H1 (cell line): ENCODE results near the gene ATXN1L. TPM values are rescaled to one million over a fixed set of nuclear protein-coding genes. Genes with fewer than 3 reads are reported as not detected.

ENCODE experiments used
- CTCF ChIA-PET: fragments of 300-600 bp; sonication (Branson Sonifier 250); formaldehyde crosslinking; loops from one replicate; lab custom pipeline; 2021; ENCODE audit not compliant: partially characterized antibody; lab: Charles Lee
- POLR2A ChIA-PET: fragments of 300-600 bp; sonication (Branson Sonifier 250); formaldehyde crosslinking; loops from one replicate; lab custom pipeline; 2021; ENCODE audit warnings: inconsistent platforms; ENCODE audit not compliant: partially characterized antibody; lab: Charles Lee
- DNase-seq, 2 experiments: peaks; one replicate each; pipeline versions ENCODE4 v3.0.0 to v3.0.0-alpha.2; 2010 to 2022; ENCODE audit warnings: low spot score in 2 of 2, low read depth in 1 of 2, mixed read lengths in 1 of 2
- FAIRE-seq: peaks from 2 replicates; lab custom pipeline; 2011; peaks lifted over from hg19 to GRCh38; lab: Jason Lieb, UNC
- H2AFZ ChIP-seq: 2 replicates; pipeline ENCODE4 v1.8.1; 2012; ENCODE audit warnings: low read length, inconsistent platforms
- H2AK5ac ChIP-seq: 2 replicates; pipeline ENCODE4 v1.6.1; 2013; ENCODE audit warnings: low read depth, low read length
- H2BK120ac ChIP-seq: replicated peaks from 2 replicates; pipeline ENCODE3; 2013; ENCODE audit warnings: low read depth, low read length, inconsistent platforms
- H2BK12ac ChIP-seq: 2 replicates; pipeline ENCODE4 v1.6.1; 2013; ENCODE audit warnings: low read depth, low read length
- H2BK15ac ChIP-seq: 2 replicates; pipeline ENCODE4 v1.6.1; 2013; ENCODE audit warnings: low read length
- H2BK20ac ChIP-seq: 2 replicates; pipeline ENCODE4 v1.6.1; 2013; ENCODE audit warnings: low read length
- H2BK5ac ChIP-seq: 2 replicates; pipeline ENCODE4 v1.6.1; 2013; ENCODE audit warnings: low read depth, low read length
- H3K14ac ChIP-seq: 2 replicates; pipeline ENCODE4 v1.6.1; 2013; ENCODE audit warnings: inconsistent platforms; ENCODE audit not compliant: insufficient read length
- H3K18ac ChIP-seq: 2 replicates; pipeline ENCODE4 v1.6.1; 2013; ENCODE audit warnings: low read length; ENCODE audit errors: extremely low read depth
- H3K23ac ChIP-seq: 2 replicates; pipeline ENCODE4 v1.6.1; 2013; ENCODE audit warnings: inconsistent platforms; ENCODE audit not compliant: insufficient read length
- H3K23me2 ChIP-seq: 2 replicates; pipeline ENCODE4 v1.6.1; 2013; ENCODE audit warnings: low read depth, low read length
- H3K27ac ChIP-seq: 2 replicates; pipeline ENCODE4 v1.6.1; 2011; ENCODE audit warnings: low read depth, low read length, inconsistent platforms
- H3K27me3 ChIP-seq, 4 experiments: replicated peaks in 1 of 4; 1 replicate in 1 of 4; 2 replicates in 3 of 4; pipeline versions ENCODE4 v1.6.1 to v1.8.1; 2011 to 2013; ENCODE audit warnings: low read length in 3 of 4, mild to moderate bottlenecking in 3 of 4, inconsistent platforms in 2 of 4, mixed read lengths in 2 of 4, moderate library complexity in 1 of 4; ENCODE audit not compliant: control insufficient read depth in 3 of 4, insufficient read depth in 3 of 4; ENCODE audit errors: extremely low read depth in 1 of 4
- H3K36me3 ChIP-seq, 4 experiments: 2 replicates each; pipeline versions ENCODE4 v1.6.1 to v1.8.1; 2011 to 2013; ENCODE audit warnings: mild to moderate bottlenecking in 4 of 4, low read length in 3 of 4, moderate library complexity in 2 of 4, control low read depth in 1 of 4, inconsistent platforms in 1 of 4; ENCODE audit not compliant: insufficient read depth in 4 of 4, control insufficient read depth in 2 of 4
- H3K4ac ChIP-seq: replicated peaks from 2 replicates; pipeline ENCODE3; 2013; ENCODE audit warnings: low read length, low read depth, mixed read lengths, inconsistent platforms; ENCODE audit not compliant: insufficient read length
- H3K4me1 ChIP-seq, 4 experiments: replicated peaks in 1 of 4; 1 replicate in 1 of 4; 2 replicates in 3 of 4; pipeline versions ENCODE4 v1.6.1 to v1.8.1; 2011 to 2013; ENCODE audit warnings: low read length in 3 of 4, inconsistent platforms in 2 of 4, mixed read lengths in 1 of 4; ENCODE audit not compliant: insufficient read depth in 4 of 4, control insufficient read depth in 3 of 4
- H3K4me2 ChIP-seq, 2 experiments: 2 replicates each; pipeline versions ENCODE4 v1.6.1 to v1.8.1; 2011 to 2013; ENCODE audit warnings: low read depth in 2 of 2, low read length in 2 of 2, control low read depth in 1 of 2, inconsistent platforms in 1 of 2, mild to moderate bottlenecking in 1 of 2; ENCODE audit not compliant: insufficient read depth in 1 of 2
- H3K4me3 ChIP-seq, 4 experiments: fragments of 200-600, 300-600 bp in 1 of 4; sonication (generic), shearing (Covaris generic), sonication (Bioruptor Twin) in 1 of 4; 2 replicates each; pipeline versions ENCODE4 v1.5.1 to v1.8.1; 2011 to 2016; ENCODE audit warnings: low read length in 4 of 4, low read depth in 3 of 4, control low read depth in 2 of 4, inconsistent platforms in 2 of 4, mild to moderate bottlenecking in 2 of 4, mixed read lengths in 1 of 4, moderate library complexity in 1 of 4; ENCODE audit not compliant: insufficient read depth in 2 of 4; ENCODE audit errors: extremely low read depth in 1 of 4
- H3K56ac ChIP-seq: replicated peaks from 2 replicates; pipeline ENCODE3; 2013; ENCODE audit warnings: low read depth, mild to moderate bottlenecking, mixed read lengths, low read length, inconsistent platforms; ENCODE audit not compliant: insufficient read length
- H3K79me1 ChIP-seq: 2 replicates; pipeline ENCODE4 v1.6.1; 2013; ENCODE audit warnings: low read depth, low read length, control low read depth
- H3K79me2 ChIP-seq, 2 experiments: 2 replicates each; pipeline versions ENCODE4 v1.6.1 to v1.8.1; 2012 to 2013; ENCODE audit warnings: low read length in 2 of 2, mild to moderate bottlenecking in 2 of 2, inconsistent platforms in 1 of 2; ENCODE audit not compliant: insufficient read depth in 2 of 2, control insufficient read depth in 1 of 2
- H3K9ac ChIP-seq, 4 experiments: replicated peaks in 1 of 4; 1 replicate in 1 of 4; 2 replicates in 3 of 4; pipeline versions ENCODE4 v1.6.1 to v1.8.1; 2011 to 2013; ENCODE audit warnings: low read depth in 3 of 4, low read length in 3 of 4, control low read depth in 2 of 4, mild to moderate bottlenecking in 2 of 4, moderate library complexity in 2 of 4, inconsistent platforms in 1 of 4; ENCODE audit errors: extremely low read depth in 1 of 4
- H3K9me3 ChIP-seq, 2 experiments: 2 replicates each; pipeline versions ENCODE4 v1.6.1 to v1.8.1; 2012 to 2013; ENCODE audit warnings: mild to moderate bottlenecking in 2 of 2, moderate library complexity in 2 of 2, control low read depth in 1 of 2, inconsistent platforms in 1 of 2, low read depth in 1 of 2, low read length in 1 of 2, mixed read lengths in 1 of 2; ENCODE audit not compliant: insufficient read depth in 2 of 2
- H4K20me1 ChIP-seq, 2 experiments: replicated peaks in 1 of 2; 2 replicates each; pipeline versions ENCODE3 to v1.8.1; 2011 to 2013; ENCODE audit warnings: inconsistent platforms in 2 of 2, low read length in 2 of 2, mild to moderate bottlenecking in 1 of 2; ENCODE audit not compliant: insufficient read depth in 2 of 2, control insufficient read depth in 1 of 2
- H4K5ac ChIP-seq: 2 replicates; pipeline ENCODE4 v1.6.1; 2013; ENCODE audit warnings: low read length, low read depth, mixed read lengths, inconsistent platforms; ENCODE audit not compliant: insufficient read length
- H4K8ac ChIP-seq: 2 replicates; pipeline ENCODE4 v1.8.0; 2013; ENCODE audit warnings: mild to moderate bottlenecking, moderate library complexity, low read length, inconsistent platforms; ENCODE audit not compliant: insufficient read depth; ENCODE audit errors: extremely low read depth
- H4K91ac ChIP-seq: replicated peaks from 2 replicates; pipeline ENCODE3; 2013; ENCODE audit warnings: low read length, mixed read lengths, inconsistent platforms; ENCODE audit not compliant: insufficient read length
- CTCF ChIP-seq, 3 experiments: IDR thresholded peaks; 1 replicate in 2 of 3; 2 replicates in 1 of 3; pipeline versions ENCODE4 v1.5.1 to v1.6.1; 2011; ENCODE audit warnings: low read length in 3 of 3, mild to moderate bottlenecking in 3 of 3, inconsistent platforms in 2 of 3, low read depth in 1 of 3, moderate library complexity in 1 of 3; ENCODE audit not compliant: insufficient read depth in 1 of 3; ENCODE audit errors: control extremely low read depth in 1 of 3
- MAFK ChIP-seq: IDR thresholded peaks from 2 replicates; pipeline ENCODE4 v1.6.1; 2012; ENCODE audit warnings: low read depth, mild to moderate bottlenecking, improper control_type of control experiment, low read length
- MAX ChIP-seq: IDR thresholded peaks from 2 replicates; pipeline ENCODE4 v1.6.1; 2012; ENCODE audit warnings: inconsistent platforms
- TAF1 ChIP-seq: IDR thresholded peaks from 2 replicates; pipeline ENCODE4 v1.6.1; 2011; ENCODE audit warnings: mild to moderate bottlenecking, low read depth, low read length
- ZNF274 ChIP-seq: IDR thresholded peaks from 2 replicates; pipeline ENCODE4 v1.7.0; 2012; ENCODE audit warnings: low read length, borderline replicate concordance; ENCODE audit errors: extremely low read depth
- WGBS, 2 experiments: shearing (Covaris generic) in 1 of 2; methylation state at CpG; one replicate each; pipeline versions ENCODE4 v1.1.6 to v1.1.7; 2013 to 2015; ENCODE audit warnings: low lambda C conversion rate in 2 of 2, mixed read lengths in 2 of 2, inconsistent platforms in 1 of 2, low coverage in 1 of 2, missing lambda C conversion rate in 1 of 2; ENCODE audit not compliant: insufficient replicate concordance in 2 of 2, insufficient coverage in 1 of 2, insufficient read length in 1 of 2; ENCODE audit errors: extremely low coverage in 1 of 2, missing lambda C conversion rate in 1 of 2; 5-methylcytosine and 5-hydroxymethylcytosine counted together
- polyA plus RNA-seq, 7 experiments: library from polyadenylated mRNA; depleted of rRNA in 3 of 7; stranded (reverse) in 5 of 7; unstranded in 2 of 7; fragments of >200 nt in 5 of 7; fragments of 200-250 nt in 2 of 7; gene quantifications; 1 replicate in 5 of 7; 2 replicates in 1 of 7; 4 replicates in 1 of 7; pipeline versions ENCODE4 v1.2.1 to v1.2.3, GENCODE V29; 2011 to 2013; ENCODE audit warnings: missing spikeins in 2 of 7, mixed read lengths in 2 of 7
- total RNA-seq: library from RNA; stranded (reverse); fragmentation: NEBNext Ultra II Directional; extraction: Animal tissue kit (Norgen Biotek cat#: 25700); gene quantifications from 2 replicates; pipeline ENCODE4 v1.2.1, GENCODE V29; 2021

ATXN1L gene
- total and polyA plus RNA-seq, 2 of the 8 experiments (the other 6 are each of a cell fraction or from before 2014, with no cell fraction given) = 12.1 to 23.8 TPM

- Histone ChIP-seq H3K4ac (no peak overlapping the region), H2AK5ac (no peak overlapping the region), H3K27ac (no peak overlapping the region), H3K23ac (no peak overlapping the region), H2BK5ac (no peak overlapping the region), H4K5ac (no peak overlapping the region), H3K14ac (no peak overlapping the region), H4K20me1 (no peaks in the 10 kb centered on the region), H2BK120ac (no peak overlapping the region), H3K79me2 (no peaks in the 10 kb centered on the region), H2BK20ac (no peak overlapping the region), H4K8ac (no peak overlapping the region), H2BK15ac (no peak overlapping the region), H3K18ac (no peak overlapping the region), H2AFZ (no peak overlapping the region), H2BK12ac (no peak overlapping the region), H3K79me1 (no peaks in the 10 kb centered on the region), H3K23me2 (no peaks in the 10 kb centered on the region), H3K56ac (no peak overlapping the region), H3K9ac (no peak overlapping the region), H3K4me3 (no peak overlapping the region), H3K9me3 (no peaks in the 10 kb centered on the region), H3K4me2 (no peak overlapping the region), H3K4me1 (no peaks in the 10 kb centered on the region), H3K27me3 (no peaks in the 10 kb centered on the region), H3K36me3 (no peaks in the 10 kb centered on the region), H4K91ac (no peak overlapping the region)
- ChIA-PET POLR2A (interaction anchor here (0.6 kb wide), 1 partner anchor 183 kb away, joined by 3 read pairs; no protein-coding TSS in a partner anchor), CTCF (interaction anchor here (0.6 to 1.4 kb wide), 4 partner anchors 9 to 1681 kb away, joined by 3 to 5 read pairs (median 3); no protein-coding TSS in a partner anchor)
- FAIRE-seq (no peak), DNase-seq (no peak)
- WGBS, 2 experiments = 81% methylated on average over 7 of the region's 7 CpGs; no CpG with 5 or more reads in 1 of the 2 experiments
- TF ChIP-seq MAX (no peak), ZNF274 (no peak), CTCF (IDR thresholded peaks at IDR 0.05; ENCODE audit: control extremely low read depth in 1 of 3, insufficient read depth in 1 of 3, low read depth in 1 of 3, low read length in 3 of 3) (no peak), MAFK (no peak), TAF1 (no peak)
Observed at GRCh38 chr16:71840052-71840451, 5.7 kb upstream of the ATXN1L start.
